Measurements from ENCODE around the gene TMC6. TPM values are rescaled to one million over a fixed set of nuclear protein-coding genes. Genes with fewer than 3 reads are reported as not detected.
"Not testable (repeated sequence)": the region's sequence is repeated elsewhere in the genome, so short reads cannot be mapped to it uniquely, and the experiment has no call there.

The TMC6 gene
- total RNA-seq, 1 donor from 2014 or later = 64.8 TPM

GRCh38 chr17:78117027-78117981 is 11.3 kb downstream of the TMC6 start:
- no peak for DNase-seq (ENCODE audit: extremely low spot score in 2 of 2)
- intact Hi-C loops (cut with DNase I) = no loop called here
- H3K27ac ChIP-seq = no peak overlapping the region
- TF ChIP-seq CTCF (IDR thresholded peaks at IDR 0.05) = no peak
- TF ChIP-seq POLR2A (IDR thresholded peaks at IDR 0.05) = no peak
- no peak for TF ChIP-seq POLR2AphosphoS5 (IDR thresholded peaks at IDR 0.05; ENCODE audit: insufficient read depth in 1 of 2, low read depth in 1 of 2)
- no peaks in the 10 kb centered on the region for H3K27me3 ChIP-seq
- H3K9me3 ChIP-seq = no peaks in the 10 kb centered on the region
- no peak overlapping the region for H3K4me3 ChIP-seq
- no peaks in the 10 kb centered on the region for H3K36me3 ChIP-seq
- peaks cover 28% of the 10 kb centered on the region for H3K4me1 ChIP-seq

- Histone ChIP-seq H3K4me3 (no peak overlapping the region), H3K36me3 (no peaks in the 10 kb centered on the region), H3K9me3 (no peaks in the 10 kb centered on the region), H3K27me3 (no peaks in the 10 kb centered on the region), H3K27ac (no peak overlapping the region), H3K4me1 (peaks cover 29% of the 10 kb centered on the region)
- TF ChIP-seq CTCF (IDR thresholded peaks at IDR 0.05) (no peak), POLR2AphosphoS5 (IDR thresholded peaks at IDR 0.05; ENCODE audit: insufficient read depth in 1 of 2, low read depth in 1 of 2) (no peak), POLR2A (IDR thresholded peaks at IDR 0.05) (no peak)
- DNase-seq (ENCODE audit: extremely low spot score in 2 of 2) = no peak
- intact Hi-C loops (cut with DNase I) = no loop called here
These were observed 12.1 kb downstream of the TMC6 start for GRCh38 chr17:78116411-78116810.

GRCh38 chr17:78115803-78116202 is 12.8 kb downstream of the TMC6 start:
- H3K4me1 ChIP-seq = peaks cover 29% of the 10 kb centered on the region
- H3K36me3 ChIP-seq; H3K9me3 ChIP-seq; DNase-seq (ENCODE audit: extremely low spot score in 2 of 2); H3K27me3 ChIP-seq; H3K4me3 ChIP-seq; H3K27ac ChIP-seq; intact Hi-C loops (cut with DNase I): not testable (repeated sequence)

- no peak for DNase-seq (ENCODE audit: extremely low spot score in 2 of 2)
- intact Hi-C loops (cut with DNase I) = loop anchor here (5.0 kb wide), 2 partner anchors 62 to 137 kb away; no protein-coding TSS in a partner anchor
- Histone ChIP-seq H3K36me3 (no peaks in the 10 kb centered on the region), H3K4me1 (peaks cover 29% of the 10 kb centered on the region), H3K9me3 (no peaks in the 10 kb centered on the region), H3K27me3 (no peaks in the 10 kb centered on the region), H3K4me3 (no peak overlapping the region), H3K27ac (no peak overlapping the region)
- TF ChIP-seq POLR2AphosphoS5 (IDR thresholded peaks at IDR 0.05; ENCODE audit: insufficient read depth in 1 of 2, low read depth in 1 of 2) (peak in 1 of 2 donors; percentile 24), POLR2A (IDR thresholded peaks at IDR 0.05) (no peak)
These were observed 13.5 kb downstream of the TMC6 start for GRCh38 chr17:78114831-78115723.

- Histone ChIP-seq H3K4me1 (peaks cover 29% of the 10 kb centered on the region), H3K27me3 (no peaks in the 10 kb centered on the region), H3K9me3 (no peaks in the 10 kb centered on the region), H3K36me3 (no peaks in the 10 kb centered on the region), H3K4me3 (no peak overlapping the region), H3K27ac (no peak overlapping the region)
- TF ChIP-seq POLR2AphosphoS5 (IDR thresholded peaks at IDR 0.05; ENCODE audit: insufficient read depth in 1 of 2, low read depth in 1 of 2) (no peak), CTCF (IDR thresholded peaks at IDR 0.05) (no peak), POLR2A (IDR thresholded peaks at IDR 0.05) (no peak)
- intact Hi-C loops (cut with DNase I) = loop anchor here (5.0 kb wide), 2 partner anchors 63 to 138 kb away; no protein-coding TSS in a partner anchor
- no peak for DNase-seq (ENCODE audit: extremely low spot score in 2 of 2)
These were observed 14.5 kb downstream of the TMC6 start for GRCh38 chr17:78113804-78114785.

Data from vagina (tissue), 2 donors.